ENCODE results near the gene PARP3. TPM values are rescaled to one million over a fixed set of nuclear protein-coding genes. Genes with fewer than 3 reads are reported as not detected.

Gene PARP3
- total RNA-seq, 1 experiment from 2014 or later = 29.4 TPM

DNA sequence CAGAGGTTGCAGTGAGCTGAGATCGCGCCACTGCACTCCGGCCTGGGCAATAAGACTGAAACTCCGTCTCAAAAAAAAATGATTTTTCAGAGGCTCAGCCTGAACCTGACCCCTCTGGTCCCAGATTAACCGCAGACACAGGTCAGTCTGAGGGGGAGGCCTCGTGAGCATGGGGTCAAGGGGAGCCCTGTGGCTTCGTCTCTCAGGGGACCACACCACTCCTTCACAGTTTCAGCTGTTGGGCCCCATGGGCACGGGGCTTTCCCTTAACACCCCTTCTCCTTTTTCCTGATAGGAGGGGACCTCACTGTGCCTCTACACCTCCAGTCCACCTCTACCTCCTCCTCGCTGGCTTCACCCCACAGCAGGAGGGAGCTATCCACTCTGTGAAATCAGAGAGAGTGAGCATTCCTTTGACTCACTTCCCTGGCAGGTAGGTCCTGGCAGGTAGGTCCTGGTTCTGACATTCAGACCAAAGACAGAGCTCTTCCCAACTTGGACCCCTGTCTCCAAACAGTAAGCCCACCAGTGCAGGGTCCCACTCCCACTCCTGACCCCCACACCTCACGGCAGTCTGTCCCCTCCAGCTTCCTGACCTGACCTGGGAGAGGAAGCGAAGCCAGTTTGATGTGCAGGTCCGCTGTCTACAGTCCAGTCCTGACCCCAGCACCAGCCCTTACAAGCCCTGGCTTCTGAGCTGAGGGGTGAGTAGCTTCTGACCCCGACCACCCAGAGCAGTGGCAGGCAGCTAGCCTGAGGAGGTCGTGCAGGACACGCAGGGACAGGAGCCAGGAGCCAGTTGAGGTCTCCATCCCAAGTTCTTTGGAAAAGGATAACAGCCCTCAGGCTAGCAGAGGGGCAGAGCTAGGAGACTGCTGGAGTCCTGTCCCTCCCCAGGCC, 9.4 kb upstream of the PARP3 start:
- in situ Hi-C loops (cut with HindIII; ENCODE audit: low pct_unique_long_range_greater_than_20kb, low sequenced_read_pairs) = no loop called here
- no peak for DNase-seq (ENCODE audit: low read depth)

DNA sequence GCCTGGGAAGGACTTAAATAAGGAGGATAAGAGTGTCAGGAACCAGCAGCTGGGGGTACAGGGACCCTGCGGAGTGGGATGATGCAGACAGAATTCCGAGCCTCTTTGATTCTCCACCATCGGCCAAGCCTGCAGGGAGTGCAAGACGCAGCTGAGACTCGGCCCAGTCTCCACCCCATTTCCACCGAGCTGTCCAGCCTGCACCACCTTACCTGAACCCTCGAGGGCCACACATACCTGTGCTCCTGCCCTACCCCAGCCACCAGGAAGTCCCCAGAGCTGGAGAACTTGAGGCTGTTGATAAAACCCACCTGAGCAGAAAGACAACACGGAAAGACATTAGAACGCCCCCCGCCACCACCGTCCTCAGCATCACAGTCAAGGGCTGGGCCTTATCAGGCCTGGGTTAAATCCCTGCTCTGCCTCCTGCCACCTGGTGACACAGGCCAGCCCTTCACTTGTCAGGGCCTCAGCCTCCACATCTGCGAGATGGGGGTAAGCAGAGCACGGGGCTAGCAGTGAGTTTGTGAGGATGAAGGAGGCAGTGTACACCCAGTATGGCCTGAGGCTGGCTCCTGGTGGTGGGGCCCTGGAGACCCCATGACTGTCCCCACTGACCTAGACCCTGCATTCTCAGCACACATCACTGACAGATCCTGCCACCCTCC, 8.6 kb upstream of the PARP3 start:
- in situ Hi-C loops (cut with HindIII; ENCODE audit: low pct_unique_long_range_greater_than_20kb, low sequenced_read_pairs) = no loop called here
- DNase-seq (ENCODE audit: low read depth) = no peak

DNA sequence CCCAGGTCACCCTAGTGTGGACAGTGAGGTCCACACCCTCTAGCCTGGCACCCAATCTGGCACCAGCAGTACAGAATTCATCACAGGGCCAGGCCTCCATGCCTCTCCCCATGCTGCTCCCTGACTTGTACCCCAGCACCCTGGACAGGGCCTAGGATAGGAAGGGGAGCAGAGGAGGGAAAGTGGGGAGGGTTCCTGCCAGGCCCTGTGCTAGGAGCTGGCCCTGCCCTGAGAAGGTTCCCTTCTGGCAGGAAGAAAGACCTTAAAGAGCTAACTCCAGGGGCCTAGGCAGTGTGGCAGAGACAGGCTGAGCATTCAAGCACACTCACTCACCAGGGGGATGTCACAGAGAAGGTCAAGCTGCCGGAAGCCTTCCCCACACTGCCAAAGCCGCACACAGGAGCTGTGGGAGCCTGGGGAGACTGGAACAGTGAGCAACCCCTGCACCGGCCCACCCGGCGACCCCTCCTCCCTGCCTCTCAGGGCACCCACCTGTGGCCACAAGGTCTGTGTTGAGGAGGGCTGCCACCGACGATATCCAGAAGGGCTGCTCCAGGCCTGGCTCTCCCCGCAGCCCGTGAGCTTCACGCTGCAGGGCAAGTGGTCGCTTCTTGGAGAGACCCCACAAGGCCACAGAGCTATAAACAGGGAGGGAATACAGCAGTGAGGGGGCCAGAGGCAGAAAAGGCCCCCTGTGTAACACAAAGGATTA, 7.9 kb upstream of the PARP3 start:
- in situ Hi-C loops (cut with HindIII; ENCODE audit: low pct_unique_long_range_greater_than_20kb, low sequenced_read_pairs) = no loop called here
- no peak for DNase-seq (ENCODE audit: low read depth)

DNA sequence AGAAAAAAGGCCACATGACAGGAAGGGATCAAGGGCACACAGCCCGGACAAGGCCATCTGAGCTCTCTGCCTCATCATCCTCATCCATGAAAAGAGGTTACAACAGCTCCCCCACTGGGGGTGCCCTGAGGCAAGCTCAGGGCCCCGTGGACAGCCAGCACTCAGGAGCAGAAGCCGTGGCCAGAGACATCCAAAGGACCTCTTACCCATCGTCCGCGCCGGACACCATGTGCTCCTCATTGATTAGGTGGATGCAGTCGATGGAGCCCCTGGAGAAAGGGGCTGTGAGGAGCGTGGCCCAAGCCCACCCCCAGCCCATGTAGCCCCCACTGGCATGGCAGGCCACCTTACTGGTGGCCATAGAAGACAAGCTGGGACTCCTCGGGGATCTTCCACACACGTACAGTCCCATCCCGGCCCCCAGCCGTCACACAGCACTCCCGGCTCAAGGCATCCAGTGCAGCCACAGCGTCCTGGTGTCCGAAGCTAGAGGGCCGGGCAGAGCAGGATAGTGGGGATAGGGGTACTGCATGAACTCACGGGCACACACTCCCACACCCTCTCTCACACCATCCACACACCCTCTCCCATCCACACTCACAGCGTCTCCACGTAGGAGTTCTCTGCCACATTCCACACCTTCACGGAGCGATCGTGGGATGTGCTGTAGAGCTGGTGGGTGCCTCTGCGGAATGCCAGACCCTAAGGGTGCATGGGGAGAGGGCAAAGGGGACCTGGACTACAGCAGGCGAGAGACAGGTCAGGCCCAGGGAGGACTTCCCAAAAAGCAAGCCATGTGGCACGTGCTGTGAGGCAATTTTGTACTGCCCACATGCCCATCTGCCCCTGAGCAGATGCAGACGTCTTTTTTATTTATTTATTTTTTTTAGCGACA, 6.9 kb upstream of the PARP3 start:
- DNase-seq (ENCODE audit: low read depth) = no peak
- in situ Hi-C loops (cut with HindIII; ENCODE audit: low pct_unique_long_range_greater_than_20kb, low sequenced_read_pairs) = no loop called here

DNA sequence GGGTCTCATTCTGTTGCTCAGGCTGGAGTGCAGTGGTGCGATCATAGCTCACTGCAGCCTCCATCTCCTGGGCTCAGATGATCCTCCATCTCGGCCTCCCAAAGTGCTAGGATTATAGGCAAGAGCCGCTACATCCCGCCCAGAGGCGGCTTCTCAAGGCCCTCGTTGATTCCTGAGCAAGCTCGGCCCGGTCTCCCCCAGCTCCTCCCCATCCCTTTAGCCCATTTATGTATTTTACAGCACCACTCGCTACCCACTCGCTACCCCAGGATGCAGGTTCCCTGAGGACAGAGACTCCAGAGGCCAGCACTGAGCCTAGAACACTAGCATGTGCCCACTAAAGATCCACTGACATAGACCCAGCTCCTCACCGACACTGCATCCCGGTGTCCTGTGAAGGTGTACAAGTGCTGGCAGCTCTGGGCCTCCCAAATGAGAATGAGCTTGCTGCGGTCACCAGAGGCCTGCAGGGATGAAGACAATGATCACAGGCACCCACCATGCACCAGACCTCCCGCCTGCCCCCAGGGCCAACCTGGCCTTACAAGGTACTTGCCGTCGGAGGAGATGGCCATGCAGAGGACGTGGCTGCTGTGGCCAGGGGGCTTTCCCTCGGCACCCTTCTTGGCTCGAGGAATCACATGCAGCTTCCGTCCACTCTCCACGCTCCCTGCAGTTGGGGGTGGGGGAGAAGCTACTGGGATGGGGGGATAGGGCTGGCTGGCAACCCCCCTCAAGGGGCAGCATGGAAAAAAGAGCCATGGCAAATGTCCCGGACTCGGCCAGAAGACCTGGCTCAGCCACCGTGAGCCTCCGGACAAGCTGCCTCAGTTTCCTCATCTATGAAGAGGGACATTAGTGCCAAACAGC, 6.0 kb upstream of the PARP3 start:
- DNase-seq (ENCODE audit: low read depth) = no peak
- in situ Hi-C loops (cut with HindIII; ENCODE audit: low pct_unique_long_range_greater_than_20kb, low sequenced_read_pairs) = no loop called here

DNA sequence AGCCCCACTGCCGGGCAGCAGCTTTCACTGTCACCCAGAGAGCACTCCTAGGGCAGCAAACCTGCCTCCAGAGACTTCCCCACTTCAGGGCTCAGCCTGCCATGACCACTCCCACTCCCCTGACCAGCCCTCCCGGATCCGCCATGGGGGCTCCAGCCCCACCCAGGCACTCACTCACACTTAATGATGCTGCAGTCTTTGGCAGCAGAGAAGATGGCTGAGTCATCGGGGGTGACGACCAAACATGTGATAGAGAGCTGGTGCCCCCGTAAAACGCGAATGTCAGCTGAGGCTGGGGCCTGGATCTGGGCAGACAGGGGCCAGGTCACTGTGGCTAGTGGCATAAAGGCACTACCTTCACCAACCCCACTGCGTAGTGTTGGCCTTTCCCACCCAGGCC, 5.1 kb upstream of the PARP3 start:
- no peak for DNase-seq (ENCODE audit: low read depth)
- in situ Hi-C loops (cut with HindIII; ENCODE audit: low pct_unique_long_range_greater_than_20kb, low sequenced_read_pairs) = no loop called here

DNA sequence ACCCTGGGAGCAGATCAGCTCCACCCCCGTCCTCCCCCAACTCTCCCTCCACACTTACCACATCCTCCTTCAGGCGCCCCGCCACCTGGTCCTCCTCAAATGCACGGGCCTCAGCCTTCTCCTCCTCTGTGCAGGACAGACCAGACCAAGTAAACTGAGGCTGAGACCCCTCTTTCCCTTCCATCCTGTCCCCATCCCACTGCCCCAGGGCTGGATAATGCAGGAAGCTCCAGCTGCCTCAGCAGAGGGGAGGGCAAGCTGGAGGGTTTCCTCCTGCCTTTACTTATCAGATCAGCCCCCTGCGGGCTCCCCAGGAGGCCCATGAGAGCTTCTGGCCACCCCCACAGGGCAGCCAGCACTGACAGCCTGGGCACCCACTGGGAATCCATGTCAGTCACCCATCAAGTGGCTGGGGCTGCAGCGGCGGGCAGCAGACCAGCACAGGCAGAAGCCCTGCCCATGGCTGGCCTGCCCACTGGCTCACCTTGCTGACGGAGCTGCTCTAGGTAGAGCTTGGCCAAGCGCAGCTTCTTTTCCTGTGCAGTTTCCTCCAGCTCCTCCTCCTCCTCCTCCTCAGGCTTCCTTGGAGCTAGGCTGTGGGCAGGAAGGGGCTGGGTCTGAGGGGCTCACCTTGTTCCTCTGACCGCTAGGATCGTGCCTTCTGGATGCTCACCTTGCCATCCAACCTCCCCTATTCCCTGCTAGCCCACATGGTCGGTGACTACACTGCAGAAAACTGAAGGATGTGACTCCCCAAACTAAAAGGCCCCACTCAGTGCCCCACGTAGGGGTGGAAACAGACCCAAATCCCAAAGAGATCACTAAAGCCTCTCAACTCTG, 4.3 kb upstream of the PARP3 start:
- in situ Hi-C loops (cut with HindIII; ENCODE audit: low pct_unique_long_range_greater_than_20kb, low sequenced_read_pairs) = no loop called here
- no peak for DNase-seq (ENCODE audit: low read depth)

DNA sequence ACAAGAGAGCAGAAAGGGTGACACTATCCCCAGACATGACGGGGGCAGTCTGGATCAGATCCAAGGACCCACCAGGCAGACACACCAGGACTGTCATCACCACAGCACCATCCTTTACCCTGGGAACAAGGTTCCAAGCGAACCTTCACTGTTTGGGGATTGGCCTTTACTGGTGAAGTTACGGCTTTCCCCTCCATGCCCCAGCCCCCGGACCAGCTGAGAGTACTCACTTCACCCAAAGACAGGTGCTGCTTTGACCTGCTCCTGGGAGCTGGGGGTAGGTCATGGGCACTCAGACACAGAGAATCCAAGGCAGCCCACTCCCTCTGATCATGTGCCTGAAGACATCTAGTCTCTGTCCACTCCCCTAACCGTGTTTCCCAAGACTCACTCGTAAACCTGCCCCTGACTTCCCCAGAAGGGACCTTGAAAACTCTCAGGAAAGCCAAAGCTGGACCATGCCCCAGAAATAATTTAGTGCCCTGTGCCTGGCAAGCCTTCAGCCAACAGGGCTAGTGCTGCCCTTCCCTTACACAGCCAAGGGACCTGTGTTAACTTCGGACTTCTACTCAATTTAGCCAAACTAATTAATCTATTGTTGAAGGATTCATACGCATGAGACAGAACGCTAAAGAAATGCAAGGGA, 3.3 kb upstream of the PARP3 start:
- no peak for DNase-seq (ENCODE audit: low read depth)
- in situ Hi-C loops (cut with HindIII; ENCODE audit: low pct_unique_long_range_greater_than_20kb, low sequenced_read_pairs) = no loop called here

DNA sequence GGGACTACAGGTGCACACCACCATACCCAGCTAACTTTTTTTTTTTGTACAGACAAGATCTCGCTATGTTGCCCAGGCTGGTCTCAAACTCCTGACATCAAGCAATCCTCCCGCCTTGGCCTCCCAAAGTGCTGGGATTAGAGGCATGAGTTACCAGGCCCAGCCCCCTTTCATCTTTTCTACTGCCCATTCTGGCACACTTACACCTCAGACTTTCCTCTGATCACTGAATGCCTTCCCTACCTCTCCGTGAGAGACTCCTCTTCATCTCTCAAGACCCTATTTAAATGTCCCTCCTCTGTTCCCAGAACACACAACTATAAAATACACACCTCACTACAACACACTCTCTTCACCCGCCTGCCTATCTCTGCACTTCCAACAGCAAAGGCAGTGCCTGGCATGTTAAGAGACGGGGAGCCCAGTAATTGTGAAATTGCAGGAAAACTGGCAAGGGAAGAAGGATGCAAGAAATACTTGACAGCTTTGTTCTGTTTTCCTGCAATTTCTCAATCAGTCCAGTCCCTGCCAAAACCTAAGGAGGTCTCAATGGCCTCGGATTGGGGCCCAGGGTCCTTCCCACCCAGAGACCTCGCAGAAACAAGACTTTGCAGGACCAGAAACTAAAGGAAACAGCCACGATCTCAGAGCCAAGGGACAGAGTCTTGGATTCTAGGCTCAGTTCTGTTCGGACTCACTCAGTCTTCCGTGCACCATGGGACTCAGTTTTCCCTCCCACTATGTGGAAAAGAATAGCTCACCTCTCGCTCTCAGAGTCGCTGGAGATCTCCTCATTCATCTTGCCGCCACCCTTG, 1.3 kb upstream of the PARP3 start:
- no peak for DNase-seq (ENCODE audit: low read depth)
- in situ Hi-C loops (cut with HindIII; ENCODE audit: low pct_unique_long_range_greater_than_20kb, low sequenced_read_pairs) = no loop called here

DNA sequence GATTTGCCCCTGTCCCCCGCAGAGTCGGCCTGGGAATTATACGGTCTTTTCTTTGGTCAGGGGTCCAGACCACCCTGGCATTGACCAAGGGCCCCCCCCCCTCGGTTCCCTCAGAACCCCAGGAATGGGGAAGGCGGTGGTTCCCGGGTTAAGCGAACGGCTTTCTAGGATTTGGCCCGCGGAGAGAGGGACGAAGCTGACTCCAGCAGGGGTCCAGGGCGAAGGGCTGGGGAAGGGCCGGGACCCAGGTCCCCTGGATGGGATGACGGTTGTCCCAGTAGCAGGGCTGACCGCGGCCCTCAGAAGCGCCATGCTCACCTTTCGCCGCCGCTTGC, 733 bp upstream of the PARP3 start:
- no peak for DNase-seq (ENCODE audit: low read depth)
- in situ Hi-C loops (cut with HindIII; ENCODE audit: low pct_unique_long_range_greater_than_20kb, low sequenced_read_pairs) = no loop called here

DNA sequence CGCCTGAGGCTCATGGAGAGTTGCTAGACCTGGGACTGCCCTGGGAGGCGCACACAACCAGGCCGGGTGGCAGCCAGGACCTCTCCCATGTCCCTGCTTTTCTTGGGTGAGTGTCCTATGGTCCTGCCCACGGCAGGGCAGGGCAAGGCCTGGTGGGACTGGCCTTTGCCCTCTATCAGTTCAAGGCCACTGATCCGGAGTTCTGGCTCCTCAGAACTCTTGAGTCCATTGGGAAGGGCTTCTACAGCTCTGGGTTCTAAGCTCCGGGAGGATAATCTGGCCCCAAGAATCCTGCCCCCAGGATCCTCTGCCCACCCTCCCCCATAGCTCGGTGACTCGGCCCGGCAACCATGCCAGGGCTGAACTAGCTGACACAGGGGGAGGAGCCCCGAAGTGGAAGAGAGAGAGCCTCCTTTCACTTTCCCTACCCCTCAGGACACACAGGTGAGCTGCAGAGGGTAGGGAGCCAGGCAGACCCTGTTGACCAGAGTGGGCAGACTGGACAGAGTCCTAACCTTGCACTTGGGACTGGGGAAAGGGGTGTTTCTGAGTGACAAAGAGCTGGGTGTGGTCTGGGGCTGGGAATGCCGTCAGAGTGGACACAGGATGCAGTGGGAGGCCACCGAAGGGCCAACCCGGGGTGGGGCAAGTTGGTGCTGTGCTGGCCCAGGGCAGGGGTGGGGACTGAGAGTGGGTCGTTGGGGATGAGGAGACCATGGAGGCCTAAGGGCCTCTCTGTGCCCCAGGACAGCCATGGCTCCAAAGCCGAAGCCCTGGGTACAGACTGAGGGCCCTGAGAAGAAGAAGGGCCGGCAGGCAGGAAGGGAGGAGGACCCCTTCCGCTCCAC, 664 bp downstream of the PARP3 start:
- peak; percentile 68 for DNase-seq (ENCODE audit: low read depth)
- in situ Hi-C loops (cut with HindIII; ENCODE audit: low pct_unique_long_range_greater_than_20kb, low sequenced_read_pairs) = no loop called here

DNA sequence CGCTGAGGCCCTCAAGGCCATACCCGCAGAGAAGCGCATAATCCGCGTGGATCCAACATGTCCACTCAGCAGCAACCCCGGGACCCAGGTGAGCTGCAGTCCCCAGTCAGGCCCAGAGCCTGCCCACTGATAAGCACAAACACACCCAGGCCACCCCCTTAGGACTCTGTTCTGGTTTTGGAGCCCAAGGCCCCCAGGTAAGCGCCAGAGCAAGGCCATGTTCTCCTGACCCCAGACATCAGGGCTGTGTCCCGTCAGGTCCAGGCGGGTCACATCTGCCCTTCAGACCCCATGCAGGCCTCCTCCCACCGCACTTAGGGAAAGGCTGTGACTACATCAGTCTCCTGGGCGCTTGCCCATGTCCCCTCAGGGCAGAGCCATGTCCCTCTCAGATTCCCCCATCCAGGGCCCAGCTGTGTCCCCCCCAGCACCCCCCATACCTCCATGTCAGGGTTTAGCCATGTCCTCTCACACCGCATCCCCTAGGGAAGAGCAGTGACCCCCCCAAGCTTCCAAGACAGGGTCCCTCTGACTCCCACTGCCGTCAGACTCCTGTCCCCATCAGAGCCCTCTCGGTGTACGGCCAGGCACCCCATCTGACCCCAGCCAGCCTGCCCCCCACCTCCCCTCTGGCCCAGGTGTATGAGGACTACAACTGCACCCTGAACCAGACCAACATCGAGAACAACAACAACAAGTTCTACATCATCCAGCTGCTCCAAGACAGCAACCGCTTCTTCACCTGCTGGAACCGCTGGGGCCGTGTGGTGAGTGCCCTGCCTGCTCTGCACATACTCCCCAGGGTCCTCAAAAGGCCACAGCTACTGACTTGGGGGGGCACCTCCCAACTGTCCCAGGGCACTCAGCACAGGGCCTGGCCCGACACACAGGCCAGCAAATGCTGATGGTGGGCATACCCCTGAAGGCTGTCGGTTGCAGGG, 1.6 kb downstream of the PARP3 start:
- DNase-seq (ENCODE audit: low read depth) = no peak
- in situ Hi-C loops (cut with HindIII; ENCODE audit: low pct_unique_long_range_greater_than_20kb, low sequenced_read_pairs) = no loop called here

DNA sequence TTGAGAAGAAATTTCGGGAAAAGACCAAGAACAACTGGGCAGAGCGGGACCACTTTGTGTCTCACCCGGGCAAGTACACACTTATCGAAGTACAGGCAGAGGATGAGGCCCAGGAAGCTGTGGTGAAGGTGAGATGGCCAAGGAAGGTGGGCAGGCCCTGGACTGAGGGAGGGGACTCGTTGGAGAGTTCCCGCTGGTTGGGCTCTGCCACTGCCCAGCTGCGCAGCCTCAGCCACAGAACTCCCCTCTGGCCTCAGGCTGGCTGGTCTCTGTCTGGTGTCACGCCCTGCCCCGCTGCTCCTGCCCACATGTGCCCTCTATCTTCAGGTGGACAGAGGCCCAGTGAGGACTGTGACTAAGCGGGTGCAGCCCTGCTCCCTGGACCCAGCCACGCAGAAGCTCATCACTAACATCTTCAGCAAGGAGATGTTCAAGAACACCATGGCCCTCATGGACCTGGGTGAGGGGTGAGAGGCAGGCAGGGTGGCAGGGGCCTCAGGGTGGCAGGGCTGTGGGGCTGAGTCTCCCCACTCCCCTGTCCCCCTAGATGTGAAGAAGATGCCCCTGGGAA, 2.4 kb downstream of the PARP3 start:
- DNase-seq (ENCODE audit: low read depth) = no peak
- in situ Hi-C loops (cut with HindIII; ENCODE audit: low pct_unique_long_range_greater_than_20kb, low sequenced_read_pairs) = no loop called here
